Measurements from ENCODE around the gene HES7.
"Not testable (repeated sequence)": the region's sequence is repeated elsewhere in the genome, so short reads cannot be mapped to it uniquely, and the experiment has no call there.

GRCh38 chr17:8106980-8107379 is 16.9 kb downstream of the HES7 start:
- not testable (repeated sequence) for TF ChIP-seq POLR2A (IDR thresholded peaks at IDR 0.05; ENCODE audit: low read length); GATA1 (IDR thresholded peaks at IDR 0.05; ENCODE audit: low read depth, low read length)
